ENCODE measurements around the gene SORD. TPM values are rescaled to one million over a fixed set of nuclear protein-coding genes. Genes with fewer than 3 reads are reported as not detected.

Gene SORD
- total and polyA plus RNA-seq, 10 of the 15 experiments (the other 5 are each of a cell fraction or from before 2014, with no cell fraction given) = 7.5 to 51.6 (median 40.1) TPM

DNA sequence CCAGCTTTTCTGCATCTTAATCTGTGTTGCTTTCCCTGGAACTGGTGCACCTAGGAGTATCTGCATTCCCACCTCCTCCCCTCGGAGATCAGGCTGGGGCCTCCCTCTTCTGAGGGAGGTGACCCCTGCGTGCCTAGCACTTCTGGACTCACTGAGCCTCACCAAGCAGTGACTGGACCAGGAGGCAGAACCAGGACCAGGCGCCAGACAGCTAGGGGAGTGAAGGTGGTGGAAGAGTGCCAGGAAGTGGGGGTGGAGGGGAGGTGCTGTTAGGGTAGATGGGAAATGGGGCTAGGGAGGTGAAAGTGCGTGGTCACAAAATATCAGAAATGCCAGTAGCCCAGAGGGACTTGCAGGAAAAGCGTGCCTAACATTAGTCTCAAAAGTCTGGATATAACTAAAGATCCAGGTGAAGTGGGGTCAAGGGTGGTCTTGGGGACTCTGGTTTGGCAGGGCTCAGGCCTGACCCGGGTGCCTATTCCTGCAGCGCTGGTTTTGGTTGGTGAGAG, 92.4 kb downstream of the SORD start:
- no peak for DNase-seq (ENCODE audit: low read depth, low spot score)
- H3K36me3 ChIP-seq (ENCODE audit: control insufficient read depth in 2 of 2, insufficient read depth in 2 of 2, low read length in 1 of 2) = no peaks in the 10 kb centered on the region
- H4K20me1 ChIP-seq (ENCODE audit: control insufficient read depth, insufficient read depth) = no peaks in the 10 kb centered on the region
- intact Hi-C loops (cut with micrococcal nuclease; ENCODE audit: unreplicated experiment) (no loop called here), in situ Hi-C loops (cut with MboI) (loop anchor here (10.0 kb wide), 1 partner anchor 59 kb away; no protein-coding TSS in a partner anchor)
- no peak overlapping the region for H3K4me3 ChIP-seq
- FAIRE-seq = no peak
- H3K4me2 ChIP-seq (ENCODE audit: control insufficient read depth, insufficient read depth) = no peak overlapping the region
- no peak overlapping the region for H3K27ac ChIP-seq (ENCODE audit: control insufficient read depth, insufficient read depth)
- H3K4me1 ChIP-seq (ENCODE audit: control insufficient read depth, insufficient read depth, low read length) = no peaks in the 10 kb centered on the region; the same call in 1 of the 2 replicates
- WGBS (ENCODE audit: insufficient coverage, insufficient replicate concordance, low lambda C conversion rate, missing lambda C conversion rate) = 44% methylated on average over 6 of the region's 7 CpGs
- RAD21 ChIA-PET (ENCODE audit: unreplicated experiment) = no interaction called here
- no peaks in the 10 kb centered on the region for H3K9me3 ChIP-seq (replicated peaks; ENCODE audit: control insufficient read depth, insufficient read depth, low read length)
- no peak overlapping the region for H2AFZ ChIP-seq (ENCODE audit: control insufficient read depth, low read depth, low read length)
- SMC1A ChIA-PET (ENCODE audit: uncharacterized antibody, unreplicated experiment) = no interaction called here
- H3K27me3 ChIP-seq (replicated peaks in 1 of 2; ENCODE audit: control insufficient read depth in 2 of 2, insufficient read depth in 2 of 2, low read length in 1 of 2) = peaks cover 24 to 39% of the 10 kb centered on the region in 2 experiments
- POLR2A ChIA-PET = no interaction called here
- CTCF ChIA-PET = interaction anchor here (1.3 kb wide), 1 partner anchor 11 kb away, joined by 5 read pairs; no protein-coding TSS in a partner anchor
- no peak overlapping the region for H3K9ac ChIP-seq (ENCODE audit: control insufficient read depth, insufficient read depth, low read length)
- ATAC-seq = no peak
- BruUV-seq (replicated peaks) = no TSS peak
- H3K79me2 ChIP-seq (ENCODE audit: control insufficient read depth, insufficient read depth, low read length) = no peaks in the 10 kb centered on the region
- TF ChIP-seq, protein P1, sequence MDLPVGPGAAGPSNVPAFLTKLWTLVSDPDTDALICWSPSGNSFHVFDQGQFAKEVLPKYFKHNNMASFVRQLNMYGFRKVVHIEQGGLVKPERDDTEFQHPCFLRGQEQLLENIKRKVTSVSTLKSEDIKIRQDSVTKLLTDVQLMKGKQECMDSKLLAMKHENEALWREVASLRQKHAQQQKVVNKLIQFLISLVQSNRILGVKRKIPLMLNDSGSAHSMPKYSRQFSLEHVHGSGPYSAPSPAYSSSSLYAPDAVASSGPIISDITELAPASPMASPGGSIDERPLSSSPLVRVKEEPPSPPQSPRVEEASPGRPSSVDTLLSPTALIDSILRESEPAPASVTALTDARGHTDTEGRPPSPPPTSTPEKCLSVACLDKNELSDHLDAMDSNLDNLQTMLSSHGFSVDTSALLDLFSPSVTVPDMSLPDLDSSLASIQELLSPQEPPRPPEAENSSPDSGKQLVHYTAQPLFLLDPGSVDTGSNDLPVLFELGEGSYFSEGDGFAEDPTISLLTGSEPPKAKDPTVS (IDR thresholded peaks at IDR 0.05; ENCODE audit: low read depth, low read length) = no peak
- TF ChIP-seq HDAC6 (IDR thresholded peaks at IDR 0.05; ENCODE audit: unreplicated experiment) (no peak), CBX5 (IDR thresholded peaks at IDR 0.05; ENCODE audit: low read depth) (no peak), IRF3 (IDR thresholded peaks at IDR 0.05) (no peak), ZBTB4 (CRISPR knock-in tag; IDR thresholded peaks at IDR 0.05) (no peak), FOS (IDR thresholded peaks at IDR 0.05; ENCODE audit: borderline replicate concordance, extremely low read depth, insufficient read length) (no peak), KDM1A (IDR thresholded peaks at IDR 0.05; ENCODE audit: borderline replicate concordance) (no peak), RCOR1 (conservative IDR thresholded peaks at IDR 0.05; ENCODE audit: low read depth, low read length) (no peak), ATF3 (IDR thresholded peaks at IDR 0.05; ENCODE audit: borderline replicate concordance, extremely low read depth, low read depth, low read length) (no peak), JUNB (IDR thresholded peaks at IDR 0.05) (no peak), ASH2L (IDR thresholded peaks at IDR 0.05; ENCODE audit: borderline replicate concordance, low read depth) (no peak), MTA2 (IDR thresholded peaks at IDR 0.05; ENCODE audit: low read depth) (no peak)
- TF ChIP-seq, protein P2, sequence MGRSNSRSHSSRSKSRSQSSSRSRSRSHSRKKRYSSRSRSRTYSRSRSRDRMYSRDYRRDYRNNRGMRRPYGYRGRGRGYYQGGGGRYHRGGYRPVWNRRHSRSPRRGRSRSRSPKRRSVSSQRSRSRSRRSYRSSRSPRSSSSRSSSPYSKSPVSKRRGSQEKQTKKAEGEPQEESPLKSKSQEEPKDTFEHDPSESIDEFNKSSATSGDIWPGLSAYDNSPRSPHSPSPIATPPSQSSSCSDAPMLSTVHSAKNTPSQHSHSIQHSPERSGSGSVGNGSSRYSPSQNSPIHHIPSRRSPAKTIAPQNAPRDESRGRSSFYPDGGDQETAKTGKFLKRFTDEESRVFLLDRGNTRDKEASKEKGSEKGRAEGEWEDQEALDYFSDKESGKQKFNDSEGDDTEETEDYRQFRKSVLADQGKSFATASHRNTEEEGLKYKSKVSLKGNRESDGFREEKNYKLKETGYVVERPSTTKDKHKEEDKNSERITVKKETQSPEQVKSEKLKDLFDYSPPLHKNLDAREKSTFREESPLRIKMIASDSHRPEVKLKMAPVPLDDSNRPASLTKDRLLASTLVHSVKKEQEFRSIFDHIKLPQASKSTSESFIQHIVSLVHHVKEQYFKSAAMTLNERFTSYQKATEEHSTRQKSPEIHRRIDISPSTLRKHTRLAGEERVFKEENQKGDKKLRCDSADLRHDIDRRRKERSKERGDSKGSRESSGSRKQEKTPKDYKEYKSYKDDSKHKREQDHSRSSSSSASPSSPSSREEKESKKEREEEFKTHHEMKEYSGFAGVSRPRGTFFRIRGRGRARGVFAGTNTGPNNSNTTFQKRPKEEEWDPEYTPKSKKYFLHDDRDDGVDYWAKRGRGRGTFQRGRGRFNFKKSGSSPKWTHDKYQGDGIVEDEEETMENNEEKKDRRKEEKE (IDR thresholded peaks at IDR 0.05) = no peak
- TF ChIP-seq, protein P3, sequence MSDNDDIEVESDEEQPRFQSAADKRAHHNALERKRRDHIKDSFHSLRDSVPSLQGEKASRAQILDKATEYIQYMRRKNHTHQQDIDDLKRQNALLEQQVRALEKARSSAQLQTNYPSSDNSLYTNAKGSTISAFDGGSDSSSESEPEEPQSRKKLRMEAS (IDR thresholded peaks at IDR 0.05; ENCODE audit: low read depth, low read length) = no peak

All from GM12878 (cell line).